IMR-90 (cell line): Measurements from ENCODE around the gene NKPD1. TPM values are rescaled to one million over a fixed set of nuclear protein-coding genes. Genes with fewer than 3 reads are reported as not detected.

Source experiments
- ATAC-seq: fragments of 200-7000 bp; cut with Tn5 transposase; 2 replicates; pipeline ENCODE4 v1.9.1; 2020; ENCODE audit warnings: low read depth, mild to moderate bottlenecking, moderate library complexity
- BruUV-seq: library from RNA; stranded (reverse); fragments of 400-500 nt; replicated peaks from 2 replicates; lab custom pipeline; 2021; lab: Mats Ljungman, UMichigan
- CTCF ChIA-PET: fragments of 300-600 bp; formaldehyde crosslinking; extraction: SDS; loops from one replicate; lab custom pipeline; 2021; ENCODE audit warnings: antibody characterized with exemption; lab: Yijun Ruan, JAX
- POLR2A ChIA-PET: fragments of 300-600 bp; sonication (Branson Sonifier 250); formaldehyde crosslinking; loops from one replicate; lab custom pipeline; 2022; ENCODE audit warnings: antibody characterized with exemption; ENCODE audit not compliant: unreplicated experiment; lab: Charles Lee
- DNase-seq: peaks from one replicate; pipeline ENCODE4 v3.0.0; 2013
- H2AFZ ChIP-seq: replicated peaks from 2 replicates; pipeline ENCODE3; 2013; ENCODE audit warnings: low read length, mild to moderate bottlenecking; ENCODE audit not compliant: poor library complexity
- H2AK5ac ChIP-seq: 2 replicates; pipeline ENCODE4 v1.6.1; 2013; ENCODE audit warnings: low read depth, low read length, inconsistent platforms
- H2AK9ac ChIP-seq: replicated peaks from 2 replicates; pipeline ENCODE3; 2013; ENCODE audit warnings: mild to moderate bottlenecking, low read depth, low read length, moderate library complexity; ENCODE audit not compliant: poor library complexity
- H2BK120ac ChIP-seq: 2 replicates; pipeline ENCODE4 v1.6.1; 2013; ENCODE audit warnings: low read depth, low read length, inconsistent platforms
- H2BK15ac ChIP-seq: 3 replicates; pipeline ENCODE4 v1.6.1; 2013; ENCODE audit warnings: low read depth, low read length, inconsistent platforms
- H2BK20ac ChIP-seq: 2 replicates; pipeline ENCODE4 v1.6.1; 2013; ENCODE audit warnings: low read depth, mild to moderate bottlenecking, inconsistent platforms, low read length, moderate library complexity
- H2BK5ac ChIP-seq: 2 replicates; pipeline ENCODE4 v1.6.1; 2013; ENCODE audit warnings: mild to moderate bottlenecking, low read depth, low read length, inconsistent platforms; ENCODE audit not compliant: poor library complexity, severe bottlenecking
- H3K14ac ChIP-seq: replicated peaks from 2 replicates; pipeline ENCODE4 v1.6.1; 2013; ENCODE audit warnings: low read depth, low read length, inconsistent platforms
- H3K18ac ChIP-seq: 2 replicates; pipeline ENCODE4 v1.6.1; 2013; ENCODE audit warnings: low read depth, low read length, control low read depth
- H3K23ac ChIP-seq: 2 replicates; pipeline ENCODE4 v1.6.1; 2013; ENCODE audit warnings: low read depth, low read length, inconsistent platforms
- H3K27ac ChIP-seq: 2 replicates; pipeline ENCODE4 v1.5.1; 2013; ENCODE audit warnings: mild to moderate bottlenecking, control low read depth, low read length; ENCODE audit not compliant: insufficient read depth
- H3K27me3 ChIP-seq: 2 replicates; pipeline ENCODE4 v1.6.1; 2013; ENCODE audit warnings: low read length; ENCODE audit not compliant: control insufficient read depth, insufficient read depth
- H3K36me3 ChIP-seq: 2 replicates; pipeline ENCODE4 v1.6.1; 2013; ENCODE audit warnings: low read length, mixed read lengths; ENCODE audit not compliant: control insufficient read depth, insufficient read depth
- H3K4ac ChIP-seq: 2 replicates; pipeline ENCODE4 v1.6.1; 2013; ENCODE audit warnings: low read depth, low read length, inconsistent platforms
- H3K4me1 ChIP-seq: 2 replicates; pipeline ENCODE4 v1.6.1; 2013; ENCODE audit warnings: low read length, mixed read lengths; ENCODE audit not compliant: control insufficient read depth, insufficient read depth
- H3K4me2 ChIP-seq: 2 replicates; pipeline ENCODE4 v1.6.1; 2013; ENCODE audit warnings: low read depth, mild to moderate bottlenecking, control low read depth, low read length, moderate library complexity
- H3K4me3 ChIP-seq: 2 replicates; pipeline ENCODE4 v1.5.1; 2013; ENCODE audit warnings: low read depth, mild to moderate bottlenecking, control low read depth, low read length, moderate library complexity; ENCODE audit not compliant: insufficient read depth
- H3K56ac ChIP-seq: 2 replicates; pipeline ENCODE4 v1.6.1; 2013; ENCODE audit warnings: low read length, inconsistent platforms; ENCODE audit not compliant: insufficient read depth; ENCODE audit errors: extremely low read depth
- H3K79me1 ChIP-seq, 2 experiments: 2 replicates each; pipeline ENCODE4 v1.6.1; 2013; ENCODE audit warnings: low read length in 2 of 2, inconsistent platforms in 1 of 2, low read depth in 1 of 2
- H3K9ac ChIP-seq: 2 replicates; pipeline ENCODE4 v1.6.1; 2013; ENCODE audit warnings: low read depth, low read length, control low read depth
- H3K9me1 ChIP-seq: 2 replicates; pipeline ENCODE4 v1.6.1; 2013; ENCODE audit warnings: low read length, inconsistent platforms; ENCODE audit not compliant: insufficient read depth
- H3K9me3 ChIP-seq: 2 replicates; pipeline ENCODE4 v1.6.1; 2013; ENCODE audit warnings: low read length; ENCODE audit not compliant: control insufficient read depth, insufficient read depth
- H4K20me1 ChIP-seq: 2 replicates; pipeline ENCODE4 v1.6.1; 2013; ENCODE audit warnings: low read length, inconsistent platforms; ENCODE audit not compliant: insufficient read depth
- H4K5ac ChIP-seq: 2 replicates; pipeline ENCODE4 v1.6.1; 2013; ENCODE audit warnings: mild to moderate bottlenecking, low read depth, low read length, control low read depth
- H4K8ac ChIP-seq, 2 experiments: 2 replicates each; pipeline ENCODE4 v1.6.1; 2013; ENCODE audit warnings: low read depth in 2 of 2, low read length in 2 of 2, control low read depth in 1 of 2, inconsistent platforms in 1 of 2
- H4K91ac ChIP-seq: 2 replicates; pipeline ENCODE4 v1.6.1; 2013; ENCODE audit warnings: low read depth, low read length, inconsistent platforms; ENCODE audit not compliant: insufficient read depth
- BHLHE40 ChIP-seq: fragments of 150-350 bp; IDR thresholded peaks from 2 replicates; pipeline ENCODE4 v1.6.1; 2016; ENCODE audit warnings: mild to moderate bottlenecking, low read depth, low read length
- CEBPB ChIP-seq: IDR thresholded peaks from 2 replicates; pipeline ENCODE4 v1.6.1; 2012; ENCODE audit warnings: low read depth, low read length, improper control_type of control experiment
- ELK1 ChIP-seq: fragments of 150-350 bp; IDR thresholded peaks from 2 replicates; pipeline ENCODE4 v1.6.1; 2016; ENCODE audit warnings: low read depth, mild to moderate bottlenecking, low read length, moderate library complexity, borderline replicate concordance
- MXI1 ChIP-seq: IDR thresholded peaks from 2 replicates; pipeline ENCODE4 v1.6.1; 2012; ENCODE audit warnings: low read depth, mild to moderate bottlenecking, low read length, moderate library complexity, borderline replicate concordance
- NFE2L2 ChIP-seq: fragments of 150-350 bp; IDR thresholded peaks from 2 replicates; pipeline ENCODE4 v1.6.1; 2016; ENCODE audit warnings: low read depth, mild to moderate bottlenecking, low read length
- RAD21 ChIP-seq: IDR thresholded peaks from 2 replicates; pipeline ENCODE4 v1.6.1; 2012; ENCODE audit warnings: low read length, improper control_type of control experiment
- RCOR1 ChIP-seq: IDR thresholded peaks from 2 replicates; pipeline ENCODE4 v1.6.1; 2012; ENCODE audit warnings: mild to moderate bottlenecking, low read length, improper control_type of control experiment; ENCODE audit not compliant: insufficient replicate concordance
- RFX5 ChIP-seq: IDR thresholded peaks from 2 replicates; pipeline ENCODE4 v1.8.0; 2012; ENCODE audit warnings: low read depth, mild to moderate bottlenecking, low read length, moderate library complexity
- USF2 ChIP-seq: fragments of 150-350 bp; IDR thresholded peaks from 2 replicates; pipeline ENCODE4 v1.6.1; 2017; ENCODE audit warnings: mild to moderate bottlenecking, antibody characterized with exemption, low read length, low read depth
- WGBS, 2 experiments: methylation state at CpG; one replicate each; pipeline versions ENCODE4 v1.1.5 to v1.1.7; 2013; ENCODE audit warnings: missing lambda C conversion rate in 2 of 2; ENCODE audit not compliant: insufficient read length in 1 of 2; ENCODE audit errors: extremely low coverage in 2 of 2; 5-methylcytosine and 5-hydroxymethylcytosine counted together
- dilution Hi-C: fragments of 300-500 bp; cut with HindIII; formaldehyde crosslinking; loops from one replicate; pipeline ENCODE4 v1.14.3; 2018; ENCODE audit warnings: low sequenced_read_pairs; ENCODE audit not compliant: unreplicated experiment
- in situ Hi-C: fragments of 300-500 bp; cut with MboI; formaldehyde crosslinking; loops from 3 replicates; pipeline ENCODE4 v1.14.3; 2019; ENCODE audit warnings: low sequenced_read_pairs, inconsistent platforms, mixed read lengths
- intact Hi-C: fragments of 100-400 bp; cut with micrococcal nuclease; formaldehyde crosslinking; loops from 2 replicates; pipeline ENCODE4 v1.10.0; 2022
- polyA plus RNA-seq, 3 experiments: library from polyadenylated mRNA; depleted of rRNA; stranded (reverse); fragments of >200 nt; gene quantifications; 2 replicates each; pipeline ENCODE4 v1.2.3, GENCODE V29; 2012; ENCODE audit warnings: low replicate concordance in 1 of 3
- total RNA-seq: library from RNA; depleted of rRNA; stranded (reverse); fragments of >200 nt; gene quantifications from 2 replicates; pipeline ENCODE4 v1.2.3, GENCODE V29; 2012
- TF ChIP-seq, protein P1 (sequence below): conservative IDR thresholded peaks from 2 replicates; pipeline ENCODE4 v1.5.1; 2012; ENCODE audit warnings: mild to moderate bottlenecking, low read depth, low read length, improper control_type of control experiment

The NKPD1 gene
- total and polyA plus RNA-seq, 2 of the 4 experiments (the other 2 are of a cell fraction): under 0.01 to 0.09 TPM

GRCh38 chr19:45125360-45125759, 35.4 kb downstream of the NKPD1 start:
- H3K27me3 ChIP-seq: no peaks in the 10 kb centered on the region
- intact Hi-C loops (loop anchor here (5.0 kb wide), 1 partner anchor 33 kb away; the partner anchor contains the start of gene PPP1R37), dilution Hi-C loops (no loop called here), in situ Hi-C loops (no loop called here)
- peaks cover 3% of the 10 kb centered on the region; the same call in 1 of the 2 replicates for H3K36me3 ChIP-seq
- H4K20me1 ChIP-seq: peaks cover 82% of the 10 kb centered on the region
- H2AFZ ChIP-seq: no peak overlapping the region
- H3K14ac ChIP-seq: no peak overlapping the region
- H2BK20ac ChIP-seq: no peak overlapping the region
- no peak overlapping the region for H3K4ac ChIP-seq
- no peaks in the 10 kb centered on the region for H3K9me3 ChIP-seq
- no peak overlapping the region for H3K4me3 ChIP-seq
- H3K4me2 ChIP-seq: no peak overlapping the region
- H2BK15ac ChIP-seq: no peak overlapping the region
- H4K5ac ChIP-seq: no peak overlapping the region
- no peak overlapping the region for H2BK5ac ChIP-seq
- no peak overlapping the region for H4K8ac ChIP-seq
- peaks cover under 1% of the 10 kb centered on the region; the same call in 1 of the 2 replicates for H3K9me1 ChIP-seq
- no peak overlapping the region for H3K18ac ChIP-seq
- no peak overlapping the region for H3K9ac ChIP-seq
- WGBS, 2 experiments: 67% methylated on average over 2 of the region's 9 CpGs; no CpG with 5 or more reads in 1 of the 2 experiments
- peaks cover 39 to 84% of the 10 kb centered on the region in 2 experiments for H3K79me1 ChIP-seq
- ChIA-PET POLR2A (no interaction called here), CTCF (no interaction called here)
- no peak overlapping the region for H4K91ac ChIP-seq
- no peak overlapping the region for H2AK5ac ChIP-seq
- H3K23ac ChIP-seq: no peak overlapping the region
- BruUV-seq: no TSS peak
- H2BK120ac ChIP-seq: no peak overlapping the region
- H3K56ac ChIP-seq: no peak overlapping the region
- H3K27ac ChIP-seq: no peak overlapping the region
- peak overlapping the region; percentile 1 for H2AK9ac ChIP-seq
- H3K4me1 ChIP-seq: no peaks in the 10 kb centered on the region
- TF ChIP-seq USF2: no peak
- no peak for TF ChIP-seq NFE2L2
- TF ChIP-seq MXI1: no peak
- TF ChIP-seq, protein P1, sequence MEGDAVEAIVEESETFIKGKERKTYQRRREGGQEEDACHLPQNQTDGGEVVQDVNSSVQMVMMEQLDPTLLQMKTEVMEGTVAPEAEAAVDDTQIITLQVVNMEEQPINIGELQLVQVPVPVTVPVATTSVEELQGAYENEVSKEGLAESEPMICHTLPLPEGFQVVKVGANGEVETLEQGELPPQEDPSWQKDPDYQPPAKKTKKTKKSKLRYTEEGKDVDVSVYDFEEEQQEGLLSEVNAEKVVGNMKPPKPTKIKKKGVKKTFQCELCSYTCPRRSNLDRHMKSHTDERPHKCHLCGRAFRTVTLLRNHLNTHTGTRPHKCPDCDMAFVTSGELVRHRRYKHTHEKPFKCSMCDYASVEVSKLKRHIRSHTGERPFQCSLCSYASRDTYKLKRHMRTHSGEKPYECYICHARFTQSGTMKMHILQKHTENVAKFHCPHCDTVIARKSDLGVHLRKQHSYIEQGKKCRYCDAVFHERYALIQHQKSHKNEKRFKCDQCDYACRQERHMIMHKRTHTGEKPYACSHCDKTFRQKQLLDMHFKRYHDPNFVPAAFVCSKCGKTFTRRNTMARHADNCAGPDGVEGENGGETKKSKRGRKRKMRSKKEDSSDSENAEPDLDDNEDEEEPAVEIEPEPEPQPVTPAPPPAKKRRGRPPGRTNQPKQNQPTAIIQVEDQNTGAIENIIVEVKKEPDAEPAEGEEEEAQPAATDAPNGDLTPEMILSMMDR: no peak
- TF ChIP-seq BHLHE40: no peak
- TF ChIP-seq RFX5: no peak
- TF ChIP-seq CEBPB: no peak
- TF ChIP-seq RAD21: no peak
- TF ChIP-seq RCOR1: no peak
- no peak for TF ChIP-seq ELK1
- ATAC-seq (no peak), DNase-seq (no peak)
